DND-41 (cell line): ENCODE measurements around the gene RELN.

Experiments used
- CTCF ChIP-seq: IDR thresholded peaks from 2 replicates; pipeline ENCODE4 v1.5.1; 2012; ENCODE audit warnings: borderline replicate concordance, low read length, moderate library complexity, mild to moderate bottlenecking; ENCODE audit not compliant: poor library complexity, severe bottlenecking; ENCODE audit errors: extremely low read depth
- EZH2 ChIP-seq: IDR thresholded peaks from 3 replicates; pipeline ENCODE4 v1.6.1; 2012; ENCODE audit warnings: borderline replicate concordance, low read depth, mild to moderate bottlenecking, moderate library complexity, low read length, inconsistent platforms; ENCODE audit not compliant: severe bottlenecking

DNA sequence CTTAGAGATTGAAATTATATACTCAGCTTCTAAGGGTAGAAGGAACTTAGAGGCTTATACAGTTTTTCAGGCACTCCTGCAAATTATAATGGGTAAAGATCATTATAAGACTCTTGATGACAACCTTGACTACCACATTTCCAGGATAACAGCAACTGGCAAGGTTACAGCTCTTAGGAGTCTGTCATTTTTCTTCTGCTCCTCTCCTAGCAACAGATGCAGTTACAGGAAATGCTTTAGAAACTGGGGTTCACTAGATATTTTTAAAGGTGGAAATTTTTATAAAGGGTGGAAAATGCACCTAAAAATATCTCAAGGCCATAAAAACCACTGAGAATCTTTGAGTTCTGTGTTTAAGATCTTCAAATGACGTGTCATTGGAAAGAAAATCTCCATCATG, 185.8 kb downstream of the RELN start:
- TF ChIP-seq CTCF (no peak), EZH2 (no peak)
